H1 (cell line): ENCODE data around the gene HRCT1. TPM values are rescaled to one million over a fixed set of nuclear protein-coding genes. Genes with fewer than 3 reads are reported as not detected.

Experiments used
- CTCF ChIA-PET: fragments of 300-600 bp; sonication (Branson Sonifier 250); formaldehyde crosslinking; loops from one replicate; lab custom pipeline; 2021; ENCODE audit not compliant: partially characterized antibody; lab: Charles Lee
- POLR2A ChIA-PET: fragments of 300-600 bp; sonication (Branson Sonifier 250); formaldehyde crosslinking; loops from one replicate; lab custom pipeline; 2021; ENCODE audit warnings: inconsistent platforms; ENCODE audit not compliant: partially characterized antibody; lab: Charles Lee
- DNase-seq, 2 experiments: peaks; one replicate each; pipeline versions ENCODE4 v3.0.0 to v3.0.0-alpha.2; 2010 to 2022; ENCODE audit warnings: low spot score in 2 of 2, low read depth in 1 of 2, mixed read lengths in 1 of 2
- FAIRE-seq: peaks from 2 replicates; lab custom pipeline; 2011; peaks lifted over from hg19 to GRCh38; lab: Jason Lieb, UNC
- H2AFZ ChIP-seq: 2 replicates; pipeline ENCODE4 v1.8.1; 2012; ENCODE audit warnings: low read length, inconsistent platforms
- H2AK5ac ChIP-seq: 2 replicates; pipeline ENCODE4 v1.6.1; 2013; ENCODE audit warnings: low read depth, low read length
- H2BK120ac ChIP-seq: replicated peaks from 2 replicates; pipeline ENCODE3; 2013; ENCODE audit warnings: low read depth, low read length, inconsistent platforms
- H2BK12ac ChIP-seq: 2 replicates; pipeline ENCODE4 v1.6.1; 2013; ENCODE audit warnings: low read depth, low read length
- H2BK15ac ChIP-seq: 2 replicates; pipeline ENCODE4 v1.6.1; 2013; ENCODE audit warnings: low read length
- H2BK20ac ChIP-seq: 2 replicates; pipeline ENCODE4 v1.6.1; 2013; ENCODE audit warnings: low read length
- H2BK5ac ChIP-seq: 2 replicates; pipeline ENCODE4 v1.6.1; 2013; ENCODE audit warnings: low read depth, low read length
- H3K14ac ChIP-seq: 2 replicates; pipeline ENCODE4 v1.6.1; 2013; ENCODE audit warnings: inconsistent platforms; ENCODE audit not compliant: insufficient read length
- H3K18ac ChIP-seq: 2 replicates; pipeline ENCODE4 v1.6.1; 2013; ENCODE audit warnings: low read length; ENCODE audit errors: extremely low read depth
- H3K23ac ChIP-seq: 2 replicates; pipeline ENCODE4 v1.6.1; 2013; ENCODE audit warnings: inconsistent platforms; ENCODE audit not compliant: insufficient read length
- H3K23me2 ChIP-seq: 2 replicates; pipeline ENCODE4 v1.6.1; 2013; ENCODE audit warnings: low read depth, low read length
- H3K27ac ChIP-seq: 2 replicates; pipeline ENCODE4 v1.6.1; 2011; ENCODE audit warnings: low read depth, low read length, inconsistent platforms
- H3K27me3 ChIP-seq, 4 experiments: replicated peaks in 1 of 4; 1 replicate in 1 of 4; 2 replicates in 3 of 4; pipeline versions ENCODE4 v1.6.1 to v1.8.1; 2011 to 2013; ENCODE audit warnings: low read length in 3 of 4, mild to moderate bottlenecking in 3 of 4, inconsistent platforms in 2 of 4, mixed read lengths in 2 of 4, moderate library complexity in 1 of 4; ENCODE audit not compliant: control insufficient read depth in 3 of 4, insufficient read depth in 3 of 4; ENCODE audit errors: extremely low read depth in 1 of 4
- H3K36me3 ChIP-seq, 4 experiments: 2 replicates each; pipeline versions ENCODE4 v1.6.1 to v1.8.1; 2011 to 2013; ENCODE audit warnings: mild to moderate bottlenecking in 4 of 4, low read length in 3 of 4, moderate library complexity in 2 of 4, control low read depth in 1 of 4, inconsistent platforms in 1 of 4; ENCODE audit not compliant: insufficient read depth in 4 of 4, control insufficient read depth in 2 of 4
- H3K4ac ChIP-seq: replicated peaks from 2 replicates; pipeline ENCODE3; 2013; ENCODE audit warnings: low read length, low read depth, mixed read lengths, inconsistent platforms; ENCODE audit not compliant: insufficient read length
- H3K4me1 ChIP-seq, 4 experiments: replicated peaks in 1 of 4; 1 replicate in 1 of 4; 2 replicates in 3 of 4; pipeline versions ENCODE4 v1.6.1 to v1.8.1; 2011 to 2013; ENCODE audit warnings: low read length in 3 of 4, inconsistent platforms in 2 of 4, mixed read lengths in 1 of 4; ENCODE audit not compliant: insufficient read depth in 4 of 4, control insufficient read depth in 3 of 4
- H3K4me2 ChIP-seq, 2 experiments: 2 replicates each; pipeline versions ENCODE4 v1.6.1 to v1.8.1; 2011 to 2013; ENCODE audit warnings: low read depth in 2 of 2, low read length in 2 of 2, control low read depth in 1 of 2, inconsistent platforms in 1 of 2, mild to moderate bottlenecking in 1 of 2; ENCODE audit not compliant: insufficient read depth in 1 of 2
- H3K4me3 ChIP-seq, 4 experiments: fragments of 200-600, 300-600 bp in 1 of 4; sonication (generic), shearing (Covaris generic), sonication (Bioruptor Twin) in 1 of 4; 2 replicates each; pipeline versions ENCODE4 v1.5.1 to v1.8.1; 2011 to 2016; ENCODE audit warnings: low read length in 4 of 4, low read depth in 3 of 4, control low read depth in 2 of 4, inconsistent platforms in 2 of 4, mild to moderate bottlenecking in 2 of 4, mixed read lengths in 1 of 4, moderate library complexity in 1 of 4; ENCODE audit not compliant: insufficient read depth in 2 of 4; ENCODE audit errors: extremely low read depth in 1 of 4
- H3K56ac ChIP-seq: replicated peaks from 2 replicates; pipeline ENCODE3; 2013; ENCODE audit warnings: low read depth, mild to moderate bottlenecking, mixed read lengths, low read length, inconsistent platforms; ENCODE audit not compliant: insufficient read length
- H3K79me1 ChIP-seq: 2 replicates; pipeline ENCODE4 v1.6.1; 2013; ENCODE audit warnings: low read depth, low read length, control low read depth
- H3K79me2 ChIP-seq, 2 experiments: 2 replicates each; pipeline versions ENCODE4 v1.6.1 to v1.8.1; 2012 to 2013; ENCODE audit warnings: low read length in 2 of 2, mild to moderate bottlenecking in 2 of 2, inconsistent platforms in 1 of 2; ENCODE audit not compliant: insufficient read depth in 2 of 2, control insufficient read depth in 1 of 2
- H3K9ac ChIP-seq, 4 experiments: replicated peaks in 1 of 4; 1 replicate in 1 of 4; 2 replicates in 3 of 4; pipeline versions ENCODE4 v1.6.1 to v1.8.1; 2011 to 2013; ENCODE audit warnings: low read depth in 3 of 4, low read length in 3 of 4, control low read depth in 2 of 4, mild to moderate bottlenecking in 2 of 4, moderate library complexity in 2 of 4, inconsistent platforms in 1 of 4; ENCODE audit errors: extremely low read depth in 1 of 4
- H3K9me3 ChIP-seq, 2 experiments: 2 replicates each; pipeline versions ENCODE4 v1.6.1 to v1.8.1; 2012 to 2013; ENCODE audit warnings: mild to moderate bottlenecking in 2 of 2, moderate library complexity in 2 of 2, control low read depth in 1 of 2, inconsistent platforms in 1 of 2, low read depth in 1 of 2, low read length in 1 of 2, mixed read lengths in 1 of 2; ENCODE audit not compliant: insufficient read depth in 2 of 2
- H4K20me1 ChIP-seq, 2 experiments: replicated peaks in 1 of 2; 2 replicates each; pipeline versions ENCODE3 to v1.8.1; 2011 to 2013; ENCODE audit warnings: inconsistent platforms in 2 of 2, low read length in 2 of 2, mild to moderate bottlenecking in 1 of 2; ENCODE audit not compliant: insufficient read depth in 2 of 2, control insufficient read depth in 1 of 2
- H4K5ac ChIP-seq: 2 replicates; pipeline ENCODE4 v1.6.1; 2013; ENCODE audit warnings: low read length, low read depth, mixed read lengths, inconsistent platforms; ENCODE audit not compliant: insufficient read length
- H4K8ac ChIP-seq: 2 replicates; pipeline ENCODE4 v1.8.0; 2013; ENCODE audit warnings: mild to moderate bottlenecking, moderate library complexity, low read length, inconsistent platforms; ENCODE audit not compliant: insufficient read depth; ENCODE audit errors: extremely low read depth
- H4K91ac ChIP-seq: replicated peaks from 2 replicates; pipeline ENCODE3; 2013; ENCODE audit warnings: low read length, mixed read lengths, inconsistent platforms; ENCODE audit not compliant: insufficient read length
- BACH1 ChIP-seq: IDR thresholded peaks from 2 replicates; pipeline ENCODE4 v1.6.1; 2012; ENCODE audit warnings: low read length, improper control_type of control experiment
- CBX5 ChIP-seq: fragments of 300-800, 300-1000 bp; sonication (generic); IDR thresholded peaks from 2 replicates; pipeline ENCODE4 v1.7.1; 2016; ENCODE audit warnings: antibody characterized with exemption, low read length, low read depth
- CHD1 ChIP-seq: IDR thresholded peaks from 2 replicates; pipeline ENCODE4 v1.6.1; 2012; ENCODE audit warnings: low read depth, low read length, improper control_type of control experiment
- EP300 ChIP-seq, 2 experiments: IDR thresholded peaks; 1 replicate in 1 of 2; 2 replicates in 1 of 2; pipeline ENCODE4 v1.6.1; 2011 to 2012; ENCODE audit warnings: low read depth in 2 of 2, low read length in 2 of 2, mild to moderate bottlenecking in 2 of 2, borderline replicate concordance in 1 of 2, inconsistent platforms in 1 of 2, moderate library complexity in 1 of 2
- JUN ChIP-seq: IDR thresholded peaks from 2 replicates; pipeline ENCODE4 v1.6.1; 2011; ENCODE audit warnings: low read depth, mild to moderate bottlenecking, improper control_type of control experiment, low read length
- JUND ChIP-seq: IDR thresholded peaks from 2 replicates; pipeline ENCODE4 v1.6.1; 2011; ENCODE audit warnings: mild to moderate bottlenecking, improper control_type of control experiment, low read length
- KDM1A ChIP-seq: fragments of 200-600, 300-600 bp; sonication (generic); IDR thresholded peaks from 2 replicates; pipeline ENCODE4 v1.7.1; 2016; ENCODE audit warnings: mild to moderate bottlenecking, low read length, borderline replicate concordance
- KDM5A ChIP-seq: fragments of 200-600 bp; IDR thresholded peaks from 2 replicates; pipeline ENCODE4 v1.7.1; 2012; ENCODE audit warnings: mild to moderate bottlenecking, low read length, inconsistent platforms, mixed read lengths
- RAD21 ChIP-seq, 2 experiments: IDR thresholded peaks in 1 of 2; conservative IDR thresholded peaks in 1 of 2; 2 replicates each; pipeline ENCODE4 v1.6.1; 2011; ENCODE audit warnings: low read depth in 2 of 2, low read length in 2 of 2, improper control_type of control experiment in 1 of 2, inconsistent platforms in 1 of 2, mild to moderate bottlenecking in 1 of 2, moderate library complexity in 1 of 2
- RFX5 ChIP-seq: IDR thresholded peaks from 2 replicates; pipeline ENCODE4 v1.6.1; 2011; ENCODE audit warnings: low read depth, low read length, improper control_type of control experiment, borderline replicate concordance
- SP2 ChIP-seq: IDR thresholded peaks from 2 replicates; pipeline ENCODE4 v1.6.1; 2012; ENCODE audit warnings: mild to moderate bottlenecking, low read length, inconsistent platforms
- TBP ChIP-seq: IDR thresholded peaks from 2 replicates; pipeline ENCODE4 v1.6.1; 2011; ENCODE audit warnings: low read depth, low read length, improper control_type of control experiment
- YY1 ChIP-seq: IDR thresholded peaks from 2 replicates; pipeline ENCODE4 v1.6.1; 2011; ENCODE audit warnings: low read depth, mild to moderate bottlenecking, low read length
- polyA plus RNA-seq, 7 experiments: library from polyadenylated mRNA; depleted of rRNA in 3 of 7; stranded (reverse) in 5 of 7; unstranded in 2 of 7; fragments of >200 nt in 5 of 7; fragments of 200-250 nt in 2 of 7; gene quantifications; 1 replicate in 5 of 7; 2 replicates in 1 of 7; 4 replicates in 1 of 7; pipeline versions ENCODE4 v1.2.1 to v1.2.3, GENCODE V29; 2011 to 2013; ENCODE audit warnings: missing spikeins in 2 of 7, mixed read lengths in 2 of 7
- total RNA-seq: library from RNA; stranded (reverse); fragmentation: NEBNext Ultra II Directional; extraction: Animal tissue kit (Norgen Biotek cat#: 25700); gene quantifications from 2 replicates; pipeline ENCODE4 v1.2.1, GENCODE V29; 2021
- TF ChIP-seq, protein P1 (sequence below): IDR thresholded peaks from 2 replicates; pipeline ENCODE4 v1.6.1; 2012; ENCODE audit warnings: low read length, inconsistent platforms

The HRCT1 gene
- total and polyA plus RNA-seq, 2 of the 8 experiments (the other 6 are each of a cell fraction or from before 2014, with no cell fraction given), result not detected

DNA sequence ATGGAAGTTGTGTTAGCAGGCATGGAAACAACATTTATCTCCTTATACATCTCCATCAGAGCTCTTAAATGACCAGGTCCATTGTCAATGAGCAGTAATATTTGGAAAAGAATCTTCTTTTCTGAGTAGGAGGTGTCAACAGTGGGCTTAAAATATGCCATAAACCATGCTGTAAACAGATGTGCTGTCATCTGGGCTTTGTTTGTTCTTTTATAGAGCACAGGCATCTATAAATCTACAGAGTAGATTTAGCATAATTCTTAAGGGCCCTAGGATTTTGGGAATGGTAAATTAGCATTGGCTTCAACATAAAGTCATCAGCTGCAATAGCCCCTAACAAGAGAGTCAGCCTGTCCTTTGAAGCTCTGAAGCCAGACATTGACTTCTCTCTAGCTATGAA, 7.7 kb upstream of the HRCT1 start:
- no peaks in the 10 kb centered on the region for H3K4me1 ChIP-seq
- no peaks in the 10 kb centered on the region for H3K36me3 ChIP-seq
- no peak overlapping the region for H2AFZ ChIP-seq
- H3K27me3 ChIP-seq, result no peaks in the 10 kb centered on the region
- no peaks in the 10 kb centered on the region for H4K20me1 ChIP-seq
- no peak for DNase-seq
- H3K14ac ChIP-seq, result no peak overlapping the region
- no peak overlapping the region for H3K4me2 ChIP-seq
- no peak for FAIRE-seq
- no peak overlapping the region for H2BK12ac ChIP-seq
- H2AK5ac ChIP-seq, result no peak overlapping the region
- H2BK15ac ChIP-seq, result no peak overlapping the region
- no peak overlapping the region for H3K27ac ChIP-seq
- H4K91ac ChIP-seq, result no peak overlapping the region
- H3K79me2 ChIP-seq, result no peaks in the 10 kb centered on the region
- H3K9ac ChIP-seq, result no peak overlapping the region
- no peak overlapping the region for H3K4me3 ChIP-seq
- H3K56ac ChIP-seq, result no peak overlapping the region
- no peak overlapping the region for H4K8ac ChIP-seq
- CTCF ChIA-PET, result interaction anchor here (0.9 to 2.2 kb wide), 8 partner anchors 9 to 108 kb away, joined by 3 to 7 read pairs (median 4); no protein-coding TSS in a partner anchor
- no peak overlapping the region for H4K5ac ChIP-seq
- H3K9me3 ChIP-seq, result no peaks in the 10 kb centered on the region
- H2BK120ac ChIP-seq, result no peak overlapping the region
- no peak for TF ChIP-seq RFX5
- no peak for TF ChIP-seq RAD21 (IDR thresholded peaks at IDR 0.05 in 1 of 2, conservative IDR thresholded peaks at IDR 0.05 in 1 of 2; ENCODE audit: low read depth in 2 of 2, low read length in 2 of 2)
- TF ChIP-seq SP2, result no peak
- TF ChIP-seq JUN, result no peak
- TF ChIP-seq TBP, result no peak
- TF ChIP-seq CHD1, result no peak
- TF ChIP-seq KDM1A, result no peak
- no peak for TF ChIP-seq BACH1
- no peak for TF ChIP-seq EP300 (IDR thresholded peaks at IDR 0.05; ENCODE audit: borderline replicate concordance in 1 of 2, low read depth in 2 of 2, low read length in 2 of 2)
- TF ChIP-seq, protein P1, sequence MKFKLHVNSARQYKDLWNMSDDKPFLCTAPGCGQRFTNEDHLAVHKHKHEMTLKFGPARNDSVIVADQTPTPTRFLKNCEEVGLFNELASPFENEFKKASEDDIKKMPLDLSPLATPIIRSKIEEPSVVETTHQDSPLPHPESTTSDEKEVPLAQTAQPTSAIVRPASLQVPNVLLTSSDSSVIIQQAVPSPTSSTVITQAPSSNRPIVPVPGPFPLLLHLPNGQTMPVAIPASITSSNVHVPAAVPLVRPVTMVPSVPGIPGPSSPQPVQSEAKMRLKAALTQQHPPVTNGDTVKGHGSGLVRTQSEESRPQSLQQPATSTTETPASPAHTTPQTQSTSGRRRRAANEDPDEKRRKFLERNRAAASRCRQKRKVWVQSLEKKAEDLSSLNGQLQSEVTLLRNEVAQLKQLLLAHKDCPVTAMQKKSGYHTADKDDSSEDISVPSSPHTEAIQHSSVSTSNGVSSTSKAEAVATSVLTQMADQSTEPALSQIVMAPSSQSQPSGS, result no peak
- TF ChIP-seq KDM5A, result no peak
- TF ChIP-seq JUND, result no peak
- no peak for TF ChIP-seq YY1
- TF ChIP-seq CBX5, result no peak
- TF ChIP-seq, all 59 proteins: peak for 0
- no peak overlapping the region for H3K18ac ChIP-seq
- POLR2A ChIA-PET, result interaction anchor here (0.7 kb wide), 1 partner anchor 12 kb away, joined by 3 read pairs; no protein-coding TSS in a partner anchor
- H3K23me2 ChIP-seq, result no peaks in the 10 kb centered on the region
- H2BK20ac ChIP-seq, result no peak overlapping the region
- no peak overlapping the region for H2BK5ac ChIP-seq
- H3K4ac ChIP-seq, result no peak overlapping the region
- H3K23ac ChIP-seq, result no peak overlapping the region
- no peaks in the 10 kb centered on the region for H3K79me1 ChIP-seq
